Panc1 (cell line): Measurements from ENCODE around the gene MEIS3.

Experiments used
- SIN3A ChIP-seq: IDR thresholded peaks from 2 replicates; pipeline ENCODE4 v1.6.1; 2012; ENCODE audit warnings: low read depth, mild to moderate bottlenecking, low read length, moderate library complexity, borderline replicate concordance; ENCODE audit not compliant: insufficient read depth
- TF ChIP-seq, protein P1 (sequence below): fragments of 450-650 bp; IDR thresholded peaks from 2 replicates; pipeline ENCODE4 v1.5.1; 2017; ENCODE audit warnings: mild to moderate bottlenecking

DNA sequence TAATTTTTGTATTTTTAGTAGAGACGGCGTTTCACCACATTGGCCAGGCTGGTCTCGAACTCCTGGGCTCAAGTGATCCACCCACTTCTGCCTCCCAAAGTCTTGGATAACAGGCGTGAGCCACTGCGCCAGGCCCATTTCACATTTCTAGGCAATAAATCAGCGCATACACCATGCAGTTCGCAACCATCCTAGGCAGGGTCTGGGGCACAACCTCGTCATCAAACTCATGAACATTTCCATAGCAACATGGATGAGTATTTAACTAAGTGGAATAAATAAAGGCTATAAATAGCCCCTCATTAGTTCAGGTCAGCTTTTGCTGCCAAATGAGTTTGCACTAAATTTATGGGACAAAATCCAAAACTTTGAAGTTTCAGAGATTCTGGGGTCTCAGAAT is 8.2 kb downstream of the MEIS3 start:
- TF ChIP-seq, protein P1, sequence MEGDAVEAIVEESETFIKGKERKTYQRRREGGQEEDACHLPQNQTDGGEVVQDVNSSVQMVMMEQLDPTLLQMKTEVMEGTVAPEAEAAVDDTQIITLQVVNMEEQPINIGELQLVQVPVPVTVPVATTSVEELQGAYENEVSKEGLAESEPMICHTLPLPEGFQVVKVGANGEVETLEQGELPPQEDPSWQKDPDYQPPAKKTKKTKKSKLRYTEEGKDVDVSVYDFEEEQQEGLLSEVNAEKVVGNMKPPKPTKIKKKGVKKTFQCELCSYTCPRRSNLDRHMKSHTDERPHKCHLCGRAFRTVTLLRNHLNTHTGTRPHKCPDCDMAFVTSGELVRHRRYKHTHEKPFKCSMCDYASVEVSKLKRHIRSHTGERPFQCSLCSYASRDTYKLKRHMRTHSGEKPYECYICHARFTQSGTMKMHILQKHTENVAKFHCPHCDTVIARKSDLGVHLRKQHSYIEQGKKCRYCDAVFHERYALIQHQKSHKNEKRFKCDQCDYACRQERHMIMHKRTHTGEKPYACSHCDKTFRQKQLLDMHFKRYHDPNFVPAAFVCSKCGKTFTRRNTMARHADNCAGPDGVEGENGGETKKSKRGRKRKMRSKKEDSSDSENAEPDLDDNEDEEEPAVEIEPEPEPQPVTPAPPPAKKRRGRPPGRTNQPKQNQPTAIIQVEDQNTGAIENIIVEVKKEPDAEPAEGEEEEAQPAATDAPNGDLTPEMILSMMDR: no peak
- no peak for TF ChIP-seq SIN3A
